Raji (cell line): ENCODE data around the gene HAUS1.

Source experiments
- POLR2A ChIP-seq: IDR thresholded peaks from 2 replicates; pipeline ENCODE4 v1.6.1; 2011; ENCODE audit warnings: low read depth, low read length, control low read depth; ENCODE audit not compliant: insufficient read depth

The HAUS1 gene

DNA sequence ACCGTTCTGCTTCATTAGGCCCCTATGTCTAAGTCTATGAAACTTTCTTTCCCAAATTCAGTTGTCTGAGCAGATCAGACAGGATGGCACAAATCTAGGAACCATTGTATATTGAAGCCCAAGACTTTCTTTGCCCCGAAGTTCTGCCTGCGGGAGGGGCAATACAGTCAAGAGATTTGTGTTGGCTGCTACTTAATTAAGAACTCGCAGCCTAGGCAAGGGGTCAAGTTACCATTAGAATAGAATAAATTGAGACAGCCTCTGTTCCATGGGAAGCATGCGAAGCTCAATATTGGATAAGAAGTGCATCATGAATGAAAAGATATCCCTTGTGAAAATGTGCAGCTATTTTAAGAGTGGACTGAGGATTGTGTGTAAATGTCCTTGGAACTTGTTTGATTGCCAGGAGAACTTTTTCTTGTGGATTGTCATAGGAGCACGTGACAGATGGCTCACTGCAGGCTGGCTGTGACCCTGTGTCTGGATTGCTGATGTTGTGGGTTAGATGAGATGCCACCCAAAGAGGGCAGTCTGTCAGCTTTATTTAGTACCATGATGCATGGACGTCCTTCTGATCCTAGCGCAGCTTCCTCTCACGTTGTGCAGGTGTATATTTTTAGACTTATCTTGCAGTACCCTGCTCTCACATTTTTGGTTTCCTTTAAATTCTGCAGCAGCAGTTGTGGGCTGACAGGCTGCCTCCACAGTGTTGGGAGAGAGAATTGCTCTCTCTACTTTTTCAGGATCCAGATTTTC lies 30.9 kb downstream of the HAUS1 start:
- TF ChIP-seq POLR2A = no peak

DNA sequence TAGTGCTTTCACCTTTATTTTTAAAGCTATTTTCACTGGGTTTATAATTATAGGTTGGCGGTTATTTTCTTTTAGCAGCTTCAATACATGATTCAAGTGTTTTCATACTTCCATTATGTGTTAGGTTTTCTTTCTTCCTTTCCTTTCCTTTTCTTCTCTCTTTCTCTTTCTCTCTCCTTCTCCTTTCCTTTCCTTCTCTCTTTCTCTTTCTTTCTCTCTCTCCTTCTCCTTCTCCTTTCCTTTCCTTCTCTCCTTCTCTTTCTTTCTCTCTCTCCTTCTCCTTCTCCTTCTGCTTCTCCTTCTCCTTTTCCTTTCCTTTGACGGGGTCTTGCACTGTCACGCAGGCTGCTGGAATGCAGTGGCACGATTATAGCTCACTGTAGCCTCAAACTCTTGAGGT lies 36.0 kb downstream of the HAUS1 start:
- TF ChIP-seq POLR2A = no peak

DNA sequence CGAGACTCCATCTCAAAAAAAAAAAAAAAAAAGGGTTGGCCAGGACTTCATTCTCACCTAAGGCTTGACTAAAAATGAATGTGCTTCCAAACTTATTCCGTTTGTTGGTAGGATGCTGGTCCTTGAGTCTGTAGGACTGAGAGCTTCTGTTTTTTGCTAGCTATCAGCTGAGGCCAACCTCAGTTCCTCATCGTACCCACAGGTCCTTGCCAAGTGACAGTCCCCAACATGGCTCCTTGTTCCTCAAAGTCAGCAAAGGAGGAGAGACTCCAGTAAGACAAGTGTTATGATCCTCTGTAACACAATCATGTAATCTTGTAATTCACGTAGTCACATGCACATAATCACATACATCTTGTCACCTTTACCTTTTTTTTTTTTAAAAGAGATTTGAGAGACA lies 37.0 kb downstream of the HAUS1 start:
- TF ChIP-seq POLR2A = no peak

DNA sequence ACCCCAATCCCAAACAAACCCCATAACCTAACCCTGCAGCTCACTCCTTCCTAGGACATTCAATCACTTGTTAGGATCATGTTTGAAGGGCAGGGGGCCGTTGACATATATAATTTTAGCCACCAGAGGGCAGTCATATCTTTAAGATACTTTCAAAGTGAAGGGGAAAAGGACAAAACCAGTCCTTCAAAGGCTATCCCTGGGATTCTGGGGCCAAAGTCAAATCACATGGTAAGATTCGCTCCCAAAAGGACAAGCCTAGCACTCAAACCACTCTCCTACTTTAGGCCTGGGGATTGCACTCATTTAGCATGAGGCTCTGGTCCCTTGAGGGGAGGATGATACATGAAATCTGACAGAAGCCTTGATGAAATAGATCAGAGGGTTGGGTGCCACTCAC lies 44.6 kb downstream of the HAUS1 start:
- no peak for TF ChIP-seq POLR2A

DNA sequence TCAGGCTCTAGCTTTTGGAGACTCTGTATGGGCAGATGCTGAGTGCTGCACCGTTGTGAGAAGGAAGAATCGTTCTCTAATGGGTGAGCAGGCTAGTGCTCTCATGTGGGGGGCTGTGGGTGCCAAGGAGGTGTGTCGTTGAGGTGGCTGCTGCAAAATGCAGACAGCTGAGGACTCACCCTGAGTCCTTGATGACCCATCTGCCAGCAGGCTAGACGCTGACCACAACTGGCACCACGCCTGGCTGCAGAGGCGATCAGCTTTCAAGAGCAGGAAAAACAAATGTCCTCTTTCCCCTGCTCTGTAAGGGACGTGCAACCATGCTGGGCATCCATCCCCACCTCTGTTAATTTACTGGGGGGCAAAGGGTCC lies 48.2 kb downstream of the HAUS1 start:
- TF ChIP-seq POLR2A = no peak

DNA sequence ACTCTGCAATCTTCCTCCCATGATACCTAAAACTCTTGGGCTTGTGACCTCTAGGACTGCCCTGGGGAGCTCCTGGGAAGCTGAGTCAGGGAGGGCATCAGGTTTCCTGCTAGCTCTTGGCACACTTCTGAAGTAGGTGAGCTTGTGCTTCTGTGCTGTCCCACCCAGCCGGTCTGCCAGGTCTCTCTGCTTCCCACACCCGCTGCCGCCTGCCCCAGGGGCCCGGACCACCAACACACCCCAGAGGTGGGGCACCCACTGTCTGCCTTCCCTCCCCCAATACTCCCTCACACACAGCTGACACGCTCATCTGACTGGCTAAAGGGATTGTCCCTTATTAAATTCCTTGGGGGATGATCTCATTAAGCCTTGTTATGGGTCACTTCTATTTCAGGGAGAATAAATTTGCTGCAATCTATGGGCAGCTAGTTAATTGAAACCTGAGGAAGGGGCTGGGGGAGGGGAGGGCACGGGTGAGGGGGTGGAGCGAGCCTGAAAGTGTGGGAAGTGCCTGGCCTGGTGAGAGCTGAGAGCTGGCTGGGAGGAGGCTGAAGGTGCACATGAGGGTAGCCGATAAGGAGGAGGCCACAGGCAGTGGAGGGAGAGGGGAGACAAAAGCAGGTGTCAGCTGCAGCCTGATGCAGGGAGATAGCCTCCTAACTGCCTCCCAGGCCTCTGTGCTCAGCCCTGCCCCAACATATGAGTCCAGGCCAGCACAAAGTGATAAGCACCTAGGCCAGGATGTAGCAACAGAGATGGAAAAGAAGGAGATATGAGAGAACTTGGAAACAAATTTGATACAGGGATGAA lies 48.8 kb downstream of the HAUS1 start:
- no peak for TF ChIP-seq POLR2A

DNA sequence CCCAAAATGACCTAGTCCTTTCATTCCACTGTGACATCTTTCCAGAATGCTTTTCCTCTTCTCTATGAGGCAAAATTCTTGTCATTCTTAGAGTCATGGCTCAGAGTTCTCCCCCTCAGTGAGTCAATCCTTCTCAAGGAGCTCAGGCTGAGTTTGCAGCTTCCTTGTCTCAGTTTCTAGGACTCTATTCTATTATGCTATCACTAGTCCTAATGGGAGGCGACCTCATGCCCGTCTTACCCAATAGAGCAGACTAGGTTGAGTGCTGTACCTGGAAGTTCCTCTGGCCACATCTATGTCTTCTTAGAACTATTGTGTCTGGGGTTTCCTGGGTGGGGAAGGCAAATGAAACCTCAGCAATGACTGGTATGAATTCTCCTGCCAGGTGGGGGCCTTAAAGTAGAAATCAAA lies 51.5 kb downstream of the HAUS1 start:
- no peak for TF ChIP-seq POLR2A

DNA sequence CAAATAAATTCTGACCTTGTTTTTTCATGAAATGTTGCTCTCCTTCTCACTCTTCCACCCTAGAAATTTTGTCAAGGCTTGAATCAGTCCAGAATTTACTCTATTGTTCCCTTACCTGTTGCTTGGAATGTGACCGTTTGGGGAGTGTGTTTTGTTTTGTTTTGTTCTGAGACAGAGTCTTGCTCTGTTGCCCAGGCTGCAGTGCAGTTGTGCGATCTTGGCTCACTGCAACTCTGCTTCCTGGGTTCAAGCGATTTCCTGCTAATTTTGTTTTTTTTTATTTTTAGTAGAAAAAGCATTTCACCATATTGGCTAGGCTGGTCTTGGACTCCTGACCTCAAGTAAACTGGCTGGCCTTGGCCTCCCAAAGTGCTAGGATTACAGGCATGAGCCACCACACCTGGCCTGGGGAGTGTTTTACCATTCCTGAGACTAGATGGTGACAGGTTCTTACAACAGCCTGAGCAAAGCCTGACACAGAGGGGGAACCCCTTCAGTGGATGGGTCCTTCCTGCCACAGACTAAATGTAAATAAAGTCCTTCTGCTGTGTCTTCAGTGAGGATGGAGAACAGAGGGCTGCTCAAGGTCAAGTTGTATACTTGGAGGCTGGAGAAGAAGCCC lies 52.0 kb downstream of the HAUS1 start:
- TF ChIP-seq POLR2A = no peak

DNA sequence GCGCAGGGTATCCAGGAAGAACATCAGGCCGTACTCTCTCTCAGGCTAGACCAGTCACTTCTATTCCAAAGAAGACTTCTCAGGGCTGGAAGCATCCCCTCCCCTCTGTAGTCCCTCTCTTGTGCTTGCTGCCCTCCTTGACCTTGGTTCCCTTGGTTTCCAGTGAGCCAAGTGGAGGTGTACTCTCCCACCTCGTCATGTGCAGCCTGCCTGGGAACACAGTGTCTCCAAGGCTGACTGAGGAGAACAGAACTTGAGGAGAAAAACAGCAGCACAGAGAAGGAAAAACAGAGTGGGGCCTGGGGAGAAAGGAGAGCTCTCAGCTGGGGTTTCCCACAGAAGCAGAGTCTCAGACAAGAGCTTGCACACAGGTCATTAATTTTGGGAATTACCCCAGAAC lies 52.7 kb downstream of the HAUS1 start:
- no peak for TF ChIP-seq POLR2A

DNA sequence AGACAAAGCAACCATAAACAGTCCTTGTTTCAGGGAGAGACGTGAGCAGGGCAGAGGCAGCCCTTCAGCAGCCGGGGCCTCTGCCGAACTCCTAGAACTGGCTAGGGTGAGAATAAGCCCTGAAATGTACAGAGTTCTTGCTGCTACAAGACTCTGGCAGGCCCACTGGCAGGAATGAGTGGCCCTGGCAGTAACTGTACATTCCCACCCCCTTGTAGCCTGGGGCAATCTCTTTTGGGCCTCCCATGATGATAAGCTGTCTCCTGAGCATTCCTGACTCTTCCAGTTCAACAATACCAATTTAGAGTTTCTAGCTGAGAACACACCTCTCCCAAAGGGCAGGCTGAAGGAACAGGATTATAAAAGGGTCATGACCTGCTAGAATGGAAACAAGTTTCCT lies 54.3 kb downstream of the HAUS1 start:
- TF ChIP-seq POLR2A = no peak

DNA sequence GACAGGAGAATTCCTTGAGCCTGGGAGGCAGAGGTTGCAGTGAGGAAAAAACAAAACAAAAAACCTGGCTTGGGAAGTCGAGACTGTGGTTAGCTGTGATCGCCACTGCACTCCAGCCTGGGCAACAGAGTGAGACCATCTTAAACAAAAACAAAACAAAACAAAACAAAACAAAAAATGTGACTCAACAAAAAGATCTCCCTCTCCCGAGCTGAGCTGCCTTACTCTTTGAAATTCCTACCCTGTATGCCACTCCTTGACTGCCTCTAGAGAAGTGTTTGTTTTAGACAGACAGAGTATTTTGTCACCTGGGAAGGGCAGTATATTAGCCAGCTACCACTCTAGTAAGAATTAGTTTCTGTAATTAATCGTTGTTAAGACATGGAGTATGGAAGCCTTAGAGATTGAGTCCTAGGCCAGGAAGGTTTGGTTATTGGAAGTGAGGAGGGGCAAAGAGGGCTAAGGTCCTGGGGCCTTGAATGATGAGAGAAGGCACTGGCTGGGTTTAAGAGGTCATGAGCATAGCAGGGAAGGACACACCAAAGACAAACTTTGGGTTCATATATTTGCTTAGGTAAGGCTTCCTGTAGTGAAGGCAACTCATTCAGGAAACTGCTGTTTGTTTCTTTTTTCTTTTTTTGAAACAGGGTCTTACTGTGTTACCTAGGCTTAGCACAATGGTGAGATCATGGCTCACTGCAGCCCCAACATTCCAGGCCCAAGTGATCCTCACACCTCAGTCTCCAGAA lies 56.0 kb downstream of the HAUS1 start:
- no peak for TF ChIP-seq POLR2A

DNA sequence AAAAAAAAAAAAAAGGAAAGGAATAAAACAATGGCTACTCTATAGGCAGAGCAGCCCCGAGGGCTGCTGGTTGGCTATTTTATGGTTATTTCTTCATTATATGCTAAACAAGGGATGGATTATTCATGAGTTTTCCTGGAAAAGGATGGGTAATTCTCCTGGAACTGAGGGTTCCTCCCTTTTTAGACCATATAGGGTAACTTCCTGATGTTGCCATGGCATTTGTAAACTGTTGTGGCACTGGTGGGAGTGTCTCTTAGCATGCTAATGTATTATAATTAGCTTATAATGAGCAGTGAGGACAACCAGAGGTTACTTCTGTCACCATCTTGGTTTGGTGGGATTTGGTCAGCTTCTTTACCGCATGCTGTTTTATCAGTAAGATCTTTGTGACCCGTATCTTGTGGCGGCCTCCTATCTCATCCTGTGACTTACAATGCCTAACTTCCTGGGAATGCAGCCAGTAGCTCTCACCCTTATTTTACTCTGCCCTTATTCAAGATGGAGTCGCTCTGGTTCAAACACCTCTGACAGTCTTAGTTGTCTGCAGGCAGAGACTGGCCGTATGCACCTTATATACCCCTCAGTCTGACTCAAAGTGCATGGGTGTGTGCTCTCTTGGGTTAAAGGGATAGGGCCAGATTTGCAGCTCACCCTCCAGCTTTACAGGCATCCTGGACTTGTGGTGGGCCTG lies 57.7 kb downstream of the HAUS1 start:
- no peak for TF ChIP-seq POLR2A

DNA sequence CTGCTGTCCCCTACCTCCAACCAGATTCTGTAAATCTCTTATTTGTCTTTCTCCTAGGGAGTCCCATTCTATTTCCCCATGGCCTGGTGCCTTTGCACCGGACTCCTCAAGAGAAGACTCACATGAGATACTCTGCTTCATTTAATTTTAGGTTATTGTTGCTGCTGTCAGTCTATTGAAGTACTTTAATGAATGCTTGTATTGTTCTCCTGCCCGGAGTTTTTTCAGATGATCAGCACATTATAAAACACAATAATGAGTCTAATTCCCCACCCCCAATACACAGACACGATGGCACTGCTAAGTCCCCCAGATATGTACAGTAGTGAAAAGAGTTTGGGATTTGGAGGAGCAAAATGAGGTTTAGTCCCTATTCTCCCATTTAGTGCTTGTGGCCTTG lies 58.9 kb downstream of the HAUS1 start:
- no peak for TF ChIP-seq POLR2A

DNA sequence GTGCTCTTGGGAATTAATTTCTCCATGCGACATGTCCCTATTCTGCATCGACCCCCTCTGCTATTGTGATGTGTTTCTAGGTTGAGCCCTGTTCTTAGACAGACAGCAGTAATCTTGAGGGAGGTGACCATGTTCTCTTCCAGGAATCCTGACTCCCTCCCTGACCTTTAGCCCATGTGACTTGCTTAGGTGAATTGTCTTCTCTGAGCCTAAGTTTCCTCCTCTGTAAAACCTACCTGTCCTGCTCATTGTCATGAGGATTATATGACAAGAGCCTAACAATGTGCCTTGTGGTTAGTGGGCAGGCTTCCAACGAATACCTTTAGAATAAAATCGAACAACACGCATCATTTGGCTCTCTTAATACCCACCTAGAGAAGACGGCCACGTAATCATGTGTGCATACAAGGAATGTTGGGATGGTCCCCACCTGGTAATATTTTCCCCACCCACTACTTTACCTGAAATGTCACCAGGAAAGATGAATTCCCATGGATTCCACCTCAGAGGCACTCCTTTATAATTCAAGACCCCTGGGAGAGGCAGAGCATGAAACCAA lies 59.8 kb downstream of the HAUS1 start:
- no peak for TF ChIP-seq POLR2A
